Psoas muscle (tissue), 8 donors: ENCODE measurements around the gene CRACR2A. TPM values are rescaled to one million over a fixed set of nuclear protein-coding genes. Genes with fewer than 3 reads are reported as not detected.

ENCODE experiments used
- ATAC-seq, 4 donors: fragments of 200-7000 bp; cut with Tn5 transposase; one replicate each; pipeline ENCODE4 v1.9.1; 2020; ENCODE audit warnings: moderate library complexity in 3 of 4, mild to moderate bottlenecking in 2 of 4
- DNase-seq, 2 donors: peaks; one replicate each; pipeline ENCODE4 v3.0.0-alpha.2; 2020
- H3K27ac ChIP-seq: fragments of 200-600 bp; one replicate; pipeline ENCODE4 v1.8.0; 2022
- H3K27me3 ChIP-seq, 3 donors: fragments of 200-600 bp in 1 of 3; one replicate each; pipeline versions ENCODE4 v1.6.1 to v1.8.0; 2013 to 2022; ENCODE audit warnings: low read length in 2 of 3, mild to moderate bottlenecking in 2 of 3, moderate library complexity in 1 of 3; ENCODE audit not compliant: insufficient read depth in 3 of 3
- H3K36me3 ChIP-seq, 2 donors: fragments of 200-600 bp in 1 of 2; one replicate each; pipeline versions ENCODE4 v1.6.1 to v1.8.0; 2013 to 2022; ENCODE audit warnings: low read depth in 1 of 2, mild to moderate bottlenecking in 1 of 2, moderate library complexity in 1 of 2; ENCODE audit not compliant: insufficient read depth in 1 of 2
- H3K4me1 ChIP-seq: fragments of 200-600 bp; one replicate; pipeline ENCODE4 v1.8.0; 2022
- H3K4me3 ChIP-seq: fragments of 200-600 bp; one replicate; pipeline ENCODE4 v1.8.0; 2022; ENCODE audit warnings: mild to moderate bottlenecking
- H3K9me3 ChIP-seq: fragments of 200-600 bp; one replicate; pipeline ENCODE4 v1.8.0; 2022
- CTCF ChIP-seq: fragments of 200-600 bp; IDR thresholded peaks from one replicate; pipeline ENCODE4 v1.8.0; 2022; ENCODE audit warnings: antibody characterized with exemption
- WGBS, 3 donors: extraction: QIAGEN DNeasy Blood & Tissue Kit; methylation state at CpG; one replicate each; pipeline versions ENCODE4 v1.1.6 to v1.1.7; 2013; 5-methylcytosine and 5-hydroxymethylcytosine counted together
- intact Hi-C, 2 donors: fragments of 100-400 bp; cut with DNase I; formaldehyde crosslinking; loops; one replicate each; pipeline versions ENCODE4 v1.11.0 to v1.14.2; 2022
- polyA plus RNA-seq, 3 donors: library from polyadenylated mRNA; stranded (reverse); fragments of 200-250 nt; gene quantifications; one replicate each; pipeline ENCODE4 v1.2.3, GENCODE V29; 2013
- total RNA-seq, 4 donors: library from RNA; stranded (reverse); fragmentation: NEBNext Ultra II Directional in 2 of 4; extraction: Animal tissue kit (Norgen Biotek cat#: 25700) in 2 of 4; gene quantifications; one replicate each; pipeline versions ENCODE4 v1.2.1 to v1.2.4, GENCODE V29; 2021 to 2023
- donor health status: healthy with polysubstance abuse.
- donor health status: DM: no; HTN: no; CAD: no; lungs with moderate emphysema.
- donor health status: Bipolar disorder and iron deficiency.
- donor health status: healthy.
- donor health status: DM: yes; HTN: yes; CAD: no.
- donor health status: DM: no; HTN: no; CAD: no.
- donor health status: DM: no; HTN: no; CAD: no.
- donor health status: DM: yes; HTN: yes; CAD: no.

The CRACR2A gene
- total and polyA plus RNA-seq, 7 donors, result 0.24 to 1.7 (median 0.87) TPM

GRCh38 chr12:3607821-3608220 is 145.1 kb downstream of the CRACR2A start:
- no peaks in the 10 kb centered on the region for H3K9me3 ChIP-seq
- no peaks in the 10 kb centered on the region for H3K27me3 ChIP-seq
- intact Hi-C loops, result no loop called here
- WGBS, 3 donors, result 89 to 93% (median 91%) methylated on average over 4 of the region's 4 CpGs
- peaks cover 22% of the 10 kb centered on the region for H3K4me1 ChIP-seq
- no peaks in the 10 kb centered on the region for H3K36me3 ChIP-seq
- DNase-seq (no peak), ATAC-seq (no peak)
- no peak overlapping the region for H3K4me3 ChIP-seq
- no peak overlapping the region for H3K27ac ChIP-seq
- no peak for TF ChIP-seq CTCF

- 75 to 85% (median 81%) methylated on average over 9 of the region's 9 CpGs for WGBS, 3 donors
- ATAC-seq (no peak), DNase-seq (no peak)
- Histone ChIP-seq H3K36me3 (no peaks in the 10 kb centered on the region), H3K27me3 (no peaks in the 10 kb centered on the region), H3K27ac (no peak overlapping the region), H3K9me3 (no peaks in the 10 kb centered on the region), H3K4me1 (peaks cover 22% of the 10 kb centered on the region), H3K4me3 (no peak overlapping the region)
- TF ChIP-seq CTCF, result no peak
- intact Hi-C loops, result no loop called here
These were observed 145.7 kb downstream of the CRACR2A start for GRCh38 chr12:3607039-3607720.

GRCh38 chr12:3606128-3606527 is 146.8 kb downstream of the CRACR2A start:
- intact Hi-C loops, result no loop called here
- Histone ChIP-seq H3K4me1 (peaks cover 14% of the 10 kb centered on the region), H3K9me3 (no peaks in the 10 kb centered on the region), H3K4me3 (no peak overlapping the region), H3K36me3 (no peaks in the 10 kb centered on the region), H3K27ac (no peak overlapping the region), H3K27me3 (no peaks in the 10 kb centered on the region)
- no peak for TF ChIP-seq CTCF
- DNase-seq, result no peak
- no peak for ATAC-seq
- WGBS, 3 donors, result 84 to 89% (median 89%) methylated on average over 10 of the region's 10 CpGs

- no peaks in the 10 kb centered on the region for H3K27me3 ChIP-seq
- intact Hi-C loops, result no loop called here
- TF ChIP-seq CTCF, result no peak
- ATAC-seq (no peak), DNase-seq (no peak)
- H3K36me3 ChIP-seq, result no peaks in the 10 kb centered on the region
- peaks cover 13% of the 10 kb centered on the region for H3K4me1 ChIP-seq
- WGBS, 3 donors, result 76 to 79% (median 78%) methylated on average over 6 of the region's 6 CpGs
- no peaks in the 10 kb centered on the region for H3K9me3 ChIP-seq
- no peak overlapping the region for H3K4me3 ChIP-seq
- no peak overlapping the region for H3K27ac ChIP-seq
These were observed 147.2 kb downstream of the CRACR2A start for GRCh38 chr12:3605692-3606091.
